ENCODE data around the gene MS4A2.
"Not testable (repeated sequence)": the region's sequence is repeated elsewhere in the genome, so short reads cannot be mapped to it uniquely, and the experiment has no call there.

MS4A2 gene

DNA sequence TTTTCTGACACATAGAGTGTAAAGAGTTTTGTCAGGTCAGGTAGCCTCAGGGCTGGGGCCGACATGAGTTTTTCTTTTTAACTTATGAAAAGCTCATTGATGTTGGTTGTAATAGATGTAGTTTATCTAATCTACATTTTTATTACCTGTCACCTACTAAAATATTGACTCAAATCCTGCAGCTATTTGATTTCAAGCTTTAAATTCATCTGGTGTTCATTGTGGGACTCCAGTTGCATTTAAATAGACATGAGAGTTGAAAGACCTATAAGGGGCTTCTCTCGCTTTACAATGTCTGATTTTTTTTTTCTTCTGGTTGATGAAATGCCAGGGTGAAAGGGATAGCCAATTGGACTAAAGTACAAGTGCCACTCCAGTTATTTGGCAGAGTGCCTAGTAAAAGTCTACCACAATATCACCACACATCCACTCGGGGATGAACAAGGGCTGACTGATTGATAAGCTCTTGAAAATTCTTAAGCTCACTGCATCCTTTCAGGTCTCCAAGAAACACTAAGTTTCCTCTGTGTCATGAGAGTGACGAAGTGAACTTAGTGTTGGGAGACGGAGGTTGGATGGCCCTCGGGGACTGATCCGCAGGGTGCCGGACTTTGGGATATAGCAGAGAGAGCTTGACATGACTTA, 16.1 kb downstream of the MS4A2 start:
- not testable (repeated sequence) for DNase-seq

DNA sequence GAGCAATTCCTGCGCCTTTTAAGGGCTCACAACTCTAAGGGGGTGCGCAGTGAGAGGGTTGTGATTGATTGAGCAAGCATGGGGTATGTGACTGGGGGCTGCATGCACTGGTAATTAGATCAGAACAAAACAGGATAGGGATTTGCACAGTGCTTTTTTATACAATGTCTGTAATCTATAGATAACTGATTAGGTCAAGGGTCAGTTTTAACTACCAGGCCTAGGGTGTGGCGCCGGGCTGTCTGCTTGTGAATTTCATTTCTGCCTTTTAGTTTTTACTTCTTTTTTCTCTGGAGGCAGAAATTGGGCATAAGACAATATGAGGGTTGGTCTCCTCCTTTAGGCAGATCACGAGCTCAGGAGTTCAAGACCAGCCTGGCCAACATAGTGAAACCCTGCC, 20.2 kb downstream of the MS4A2 start:
- DNase-seq = not testable (repeated sequence)

DNA sequence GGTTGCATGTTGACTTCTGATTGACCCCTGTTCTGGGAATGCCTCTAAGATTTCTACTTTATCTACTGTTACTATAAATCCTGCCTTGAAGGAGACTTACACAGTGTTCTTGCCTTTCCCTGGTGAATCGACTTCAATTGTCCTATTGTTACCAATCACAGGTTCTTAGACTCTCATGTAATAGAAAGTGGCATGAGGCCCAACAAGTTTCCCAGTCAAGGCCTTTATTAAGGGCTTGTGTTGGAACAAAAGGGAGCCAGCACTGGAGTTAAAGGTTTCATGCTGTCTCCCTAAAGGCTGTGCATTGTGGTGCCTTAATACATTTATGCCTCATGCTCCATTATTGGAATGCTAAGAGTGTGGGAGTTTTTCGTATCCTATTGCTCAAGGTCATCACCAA, 23.3 kb downstream of the MS4A2 start:
- DNase-seq = no peak

DNA sequence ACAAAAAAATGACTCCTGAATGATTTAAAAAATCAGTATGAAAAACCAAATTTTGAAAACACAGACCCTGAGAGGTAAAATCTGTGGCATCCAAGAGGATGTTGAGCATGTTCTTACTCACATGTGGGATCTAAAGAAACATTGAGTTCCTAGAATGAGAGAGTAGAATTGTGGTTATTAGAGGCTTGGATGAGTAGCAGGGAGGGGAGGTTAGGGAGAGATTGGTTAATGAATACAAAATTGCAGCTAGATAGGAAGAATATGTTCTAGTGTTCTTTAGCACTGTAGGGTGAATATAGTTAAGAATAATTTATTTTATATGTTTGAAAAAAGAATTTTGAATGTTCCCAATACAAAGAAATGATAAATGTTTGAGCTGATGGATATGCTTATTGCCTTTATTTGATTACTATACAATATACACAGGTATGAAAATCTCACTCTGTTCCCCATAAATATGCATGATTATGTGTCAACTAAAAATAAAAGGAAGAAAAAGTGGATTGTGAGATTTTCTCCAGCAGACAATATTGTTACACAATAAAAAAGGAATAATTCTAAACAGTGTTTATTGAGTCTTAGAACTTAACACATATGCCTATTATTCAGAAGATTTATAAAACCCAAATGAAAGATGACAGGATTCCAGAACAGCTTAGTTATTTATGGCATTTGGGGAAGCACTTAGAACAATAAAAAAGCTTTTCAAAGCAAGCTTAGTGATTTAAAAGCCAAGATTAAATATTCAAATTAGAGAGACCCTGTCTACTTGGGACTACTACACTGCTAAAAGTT, 28.7 kb downstream of the MS4A2 start:
- DNase-seq = no peak

DNA sequence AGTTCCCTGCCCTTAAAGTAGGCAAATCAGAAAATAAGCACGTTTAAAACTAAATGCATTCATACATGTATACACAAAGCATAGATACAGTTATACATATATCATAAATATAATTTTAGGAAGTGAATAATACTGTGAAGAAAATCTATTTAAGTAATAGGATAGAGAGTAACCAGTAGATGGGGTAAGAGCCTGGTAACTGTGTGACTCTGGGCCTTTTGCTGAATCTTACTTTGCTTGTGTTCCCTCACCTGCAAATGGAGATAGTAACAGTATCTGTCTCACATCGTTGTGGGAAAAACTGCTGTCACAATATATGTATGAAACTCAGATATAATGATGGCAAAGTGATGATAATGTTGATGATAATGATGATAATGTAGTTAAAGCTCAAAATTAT, 29.9 kb downstream of the MS4A2 start:
- DNase-seq = no peak

DNA sequence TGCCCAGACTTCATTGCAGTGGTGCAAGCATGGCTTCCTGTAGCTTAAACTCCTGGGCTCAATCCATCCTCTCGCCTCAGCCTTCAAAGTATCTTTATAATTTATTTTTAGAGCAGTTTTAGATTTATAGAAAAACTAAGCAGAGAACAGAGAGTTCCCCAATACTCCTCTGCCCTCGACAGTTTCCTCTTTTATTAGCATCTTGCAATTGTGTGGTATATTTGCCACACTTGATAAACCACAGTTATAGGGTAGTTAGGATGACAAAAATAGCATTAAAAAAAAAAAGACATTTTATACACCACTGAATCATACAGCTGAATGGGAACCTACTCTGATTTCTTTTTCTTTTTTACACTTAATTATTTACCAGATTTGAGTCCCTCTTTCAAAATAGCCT, 31.2 kb downstream of the MS4A2 start:
- DNase-seq = no peak

DNA sequence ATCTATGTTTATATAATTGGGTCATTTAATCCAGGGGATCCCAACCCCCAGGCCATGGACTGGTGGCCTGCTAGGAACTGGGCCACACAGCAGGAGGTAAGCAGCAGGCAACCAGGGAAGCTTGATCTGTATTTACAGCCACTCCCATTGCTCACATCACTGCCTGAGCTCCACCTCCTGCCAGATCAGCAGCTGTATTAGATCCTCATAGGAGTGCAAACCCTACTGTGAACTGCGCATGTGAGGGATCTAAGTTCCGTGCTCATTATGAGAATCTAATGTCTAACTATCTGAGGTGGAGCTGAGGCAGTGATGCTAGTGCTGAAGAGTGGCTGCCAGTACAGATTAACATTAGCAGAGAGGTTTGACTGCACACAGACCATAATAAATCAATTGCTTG, 32.8 kb downstream of the MS4A2 start:
- no peak for DNase-seq

DNA sequence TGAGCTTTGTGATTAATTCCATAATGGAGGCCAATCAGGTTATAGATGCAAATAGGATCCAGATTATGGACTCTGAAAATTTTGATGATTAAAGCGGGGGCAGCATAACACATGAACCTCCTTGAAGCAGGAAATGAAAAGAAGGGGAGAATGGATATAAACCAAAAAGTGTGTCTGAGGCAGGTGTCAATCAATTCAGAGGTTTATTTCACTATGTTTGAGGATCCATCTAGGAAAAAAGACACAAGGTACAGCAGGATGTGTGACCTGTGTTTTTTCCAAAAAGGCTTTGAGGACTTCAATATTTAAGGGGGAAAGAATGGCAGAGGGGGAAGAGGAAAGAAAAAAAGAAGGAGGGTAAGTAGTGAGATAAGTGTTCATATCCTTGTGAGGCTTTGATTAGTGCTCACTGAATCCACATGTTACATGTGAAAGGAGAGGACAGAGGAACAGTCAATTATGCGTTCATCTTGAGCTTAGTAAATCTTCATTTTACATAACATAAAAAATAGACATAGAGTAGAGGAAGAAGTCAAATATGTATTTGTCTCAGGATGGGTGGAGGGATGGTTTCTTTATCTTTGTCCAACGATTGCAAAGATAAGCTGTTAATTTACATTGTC, 34.1 kb downstream of the MS4A2 start:
- no peak for DNase-seq

DNA sequence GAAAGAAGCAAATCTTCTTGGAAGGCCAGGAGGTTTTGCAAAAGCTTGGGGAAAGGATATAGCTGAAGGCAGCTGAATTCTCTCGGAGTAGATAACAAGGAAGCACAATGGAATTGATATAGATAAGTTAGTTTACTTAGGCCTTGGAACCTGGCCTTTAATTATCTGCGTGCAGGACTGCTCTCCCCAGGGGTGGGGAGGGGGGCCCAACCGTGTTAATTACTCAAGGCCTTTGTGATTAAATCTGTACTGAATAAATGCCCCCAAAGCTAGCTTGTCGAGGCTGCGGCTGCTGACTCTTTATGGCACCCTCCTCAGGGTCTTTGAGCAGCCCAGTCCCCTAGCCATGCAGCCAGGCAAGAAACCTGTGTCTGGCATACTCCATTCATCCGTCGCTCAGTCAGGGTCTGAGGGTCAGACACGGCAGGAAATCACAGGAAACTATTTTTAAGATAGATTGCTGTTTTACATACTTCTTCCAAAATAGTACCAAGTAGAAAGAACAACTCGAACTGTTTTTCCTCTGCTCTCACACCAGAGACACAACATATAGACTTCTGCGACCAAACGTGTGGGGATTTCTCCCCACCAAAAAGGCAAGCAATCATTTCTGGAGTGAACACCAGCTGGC, 36.5 kb downstream of the MS4A2 start:
- DNase-seq = no peak

DNA sequence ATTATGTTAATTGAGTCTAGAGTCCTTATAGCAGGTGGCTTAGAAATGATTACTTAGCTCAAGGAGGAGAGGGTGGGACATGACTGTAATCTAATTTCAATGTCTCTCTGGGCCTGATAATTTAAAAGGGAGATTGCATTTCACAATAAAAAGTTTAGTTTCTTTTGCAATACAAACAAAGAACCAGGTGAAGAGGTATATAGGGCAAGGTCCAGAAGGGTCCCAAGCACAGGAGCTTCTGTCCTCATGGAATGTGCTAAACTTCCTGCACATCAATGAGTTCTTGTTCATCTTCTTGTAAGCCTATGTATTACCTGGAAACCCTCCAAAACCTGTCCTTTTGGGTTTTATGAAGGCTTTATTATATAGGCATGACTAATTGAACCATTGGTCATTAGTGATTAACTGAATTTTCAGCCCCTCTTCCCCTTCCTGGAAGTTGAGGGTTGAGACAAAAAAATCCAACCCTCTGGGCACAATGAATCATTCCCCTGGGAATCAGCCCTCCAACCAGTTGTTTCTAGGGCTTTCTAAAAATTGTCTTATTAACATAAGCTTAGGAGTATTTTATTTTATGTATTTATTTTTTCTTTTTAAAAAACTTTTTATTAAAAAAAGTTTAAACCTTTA, 37.6 kb downstream of the MS4A2 start:
- no peak for DNase-seq

DNA sequence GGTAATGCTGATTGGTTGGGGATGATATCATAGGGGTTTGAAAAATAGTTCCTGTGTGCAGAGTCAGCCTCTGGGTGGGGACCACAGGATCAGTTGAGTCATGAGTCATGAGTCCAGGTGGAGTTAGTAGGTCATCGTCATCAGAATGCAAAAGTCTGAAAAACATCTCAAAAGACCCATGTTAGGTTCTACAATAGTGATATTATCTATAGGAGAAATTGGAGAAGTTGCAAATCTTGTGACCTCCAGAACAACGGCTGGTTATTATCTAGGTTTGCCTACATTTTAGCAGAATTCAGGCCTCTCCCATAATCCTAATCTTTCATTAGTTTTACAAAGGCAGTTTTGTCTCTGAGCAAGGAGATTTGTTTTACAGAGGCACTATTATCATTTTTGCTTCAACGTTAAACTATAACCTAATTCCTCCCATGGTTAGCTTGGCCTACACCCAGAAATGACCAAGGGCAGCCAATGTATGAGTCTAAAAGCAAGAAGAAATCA, 38.9 kb downstream of the MS4A2 start:
- no peak for DNase-seq

DNA sequence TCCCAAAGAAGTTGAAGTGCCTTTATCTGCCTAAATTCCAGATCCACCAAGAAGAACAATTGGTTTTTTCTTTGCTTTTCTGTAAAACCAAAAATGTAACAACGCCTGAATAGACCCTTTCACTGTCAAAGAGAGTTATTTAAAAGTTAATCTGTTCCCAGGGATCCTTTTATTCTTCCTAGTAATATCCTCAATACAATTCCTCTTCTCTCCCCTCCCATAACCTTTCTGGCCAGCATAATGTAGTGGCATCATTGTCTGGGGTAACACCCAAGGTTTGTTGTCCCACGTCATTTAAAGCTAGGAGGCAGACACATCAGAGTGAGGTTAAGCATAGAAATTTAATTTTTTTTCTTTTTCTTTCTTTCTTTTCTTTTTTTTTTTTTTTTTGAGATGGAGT, 39.9 kb downstream of the MS4A2 start:
- no peak for DNase-seq

DNA sequence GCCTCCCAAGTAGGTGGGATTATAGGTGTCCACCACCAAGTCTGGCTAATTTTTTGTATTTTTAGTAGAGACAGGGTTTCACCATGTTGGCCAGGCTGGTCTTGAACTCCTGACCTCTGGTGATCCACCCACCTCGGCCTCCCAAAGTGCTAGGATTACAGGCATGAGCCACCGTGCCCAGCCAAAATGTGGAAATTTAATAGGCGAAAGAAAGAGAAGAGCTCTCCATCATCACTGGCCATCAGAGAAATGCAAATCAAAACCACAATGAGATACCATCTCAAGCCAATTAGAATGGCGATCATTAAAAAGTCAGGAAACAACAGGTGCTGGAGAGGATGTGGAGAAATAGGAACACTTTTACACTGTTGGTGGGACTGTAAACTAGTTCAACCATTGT, 40.4 kb downstream of the MS4A2 start:
- not testable (repeated sequence) for DNase-seq

DNA sequence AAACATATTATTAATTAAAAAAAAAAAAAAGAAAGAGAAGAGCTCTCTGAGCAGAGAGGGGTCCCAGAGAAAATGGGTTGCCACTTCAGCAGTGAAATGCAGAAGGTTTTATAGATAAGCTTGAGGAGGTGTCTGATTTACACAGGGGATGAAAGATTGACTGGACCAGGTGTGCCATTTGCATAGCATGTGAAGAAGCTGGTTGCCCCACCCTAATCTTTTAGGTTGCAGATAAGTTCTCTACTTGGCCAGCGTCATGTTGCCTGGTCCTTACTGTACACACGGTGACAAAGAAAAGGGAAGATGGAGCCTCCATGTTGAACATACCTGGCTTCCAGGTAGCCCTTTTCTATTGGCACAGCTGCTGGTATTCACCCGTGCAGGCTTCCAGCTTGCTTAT, 41.4 kb downstream of the MS4A2 start:
- no peak for DNase-seq

DNA sequence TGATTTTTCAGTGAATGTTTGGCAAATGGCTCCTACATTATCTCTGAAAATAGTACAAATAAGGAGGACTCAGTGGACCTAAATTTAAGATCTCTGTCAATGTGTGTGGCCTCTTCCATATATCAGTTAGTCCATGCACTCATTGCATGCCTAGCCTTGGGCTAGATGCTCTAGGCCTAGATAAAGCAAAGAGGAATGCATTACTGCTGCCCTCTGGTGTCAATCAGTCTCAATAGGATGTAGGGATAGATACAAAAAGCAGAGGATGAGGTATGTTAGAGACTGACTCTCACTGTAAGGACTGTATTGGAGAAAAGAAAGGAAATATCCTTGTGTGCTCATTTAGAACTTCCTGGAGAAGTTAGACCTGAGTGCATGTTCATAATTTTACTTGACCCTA, 42.0 kb downstream of the MS4A2 start:
- DNase-seq = no peak

DNA sequence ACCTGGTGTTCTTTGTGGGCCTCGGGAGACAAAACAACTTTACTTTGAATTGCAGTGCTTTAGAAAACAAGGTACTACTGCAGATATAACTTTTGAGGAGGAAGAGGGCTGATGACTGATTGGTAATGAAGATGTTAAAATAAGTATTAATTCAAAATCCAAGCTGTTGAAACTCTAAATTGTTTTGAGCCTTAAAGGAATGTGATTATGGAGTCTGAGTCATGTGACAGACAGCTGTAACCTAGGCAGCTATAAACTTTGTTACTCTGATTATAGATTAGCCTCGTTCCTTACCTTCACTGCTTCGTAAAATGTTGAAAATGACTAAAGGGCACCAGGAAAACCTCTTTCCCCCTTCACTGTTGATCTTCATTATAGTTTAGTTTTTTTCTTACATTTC, 43.4 kb downstream of the MS4A2 start:
- DNase-seq = no peak

DNA sequence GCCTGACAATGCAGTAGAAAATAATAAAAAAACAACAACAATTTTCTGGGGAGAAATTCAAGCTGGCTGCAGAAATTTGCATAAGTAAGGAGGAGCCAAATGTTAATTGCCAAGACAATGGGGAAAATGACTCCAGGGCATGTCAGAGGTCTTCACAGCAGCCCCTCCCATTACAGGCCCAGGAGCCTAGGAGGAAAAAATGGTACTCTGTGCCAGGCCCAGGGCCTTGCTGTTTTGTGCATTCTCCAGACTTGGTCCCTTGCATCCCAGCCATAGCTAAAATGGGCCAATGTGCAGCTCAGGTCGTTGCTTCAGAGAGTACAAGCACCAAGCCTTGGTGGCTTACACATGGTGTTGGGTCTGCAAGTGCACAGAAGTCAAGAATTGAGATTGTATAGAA, 45.5 kb downstream of the MS4A2 start:
- no peak for DNase-seq

DNA sequence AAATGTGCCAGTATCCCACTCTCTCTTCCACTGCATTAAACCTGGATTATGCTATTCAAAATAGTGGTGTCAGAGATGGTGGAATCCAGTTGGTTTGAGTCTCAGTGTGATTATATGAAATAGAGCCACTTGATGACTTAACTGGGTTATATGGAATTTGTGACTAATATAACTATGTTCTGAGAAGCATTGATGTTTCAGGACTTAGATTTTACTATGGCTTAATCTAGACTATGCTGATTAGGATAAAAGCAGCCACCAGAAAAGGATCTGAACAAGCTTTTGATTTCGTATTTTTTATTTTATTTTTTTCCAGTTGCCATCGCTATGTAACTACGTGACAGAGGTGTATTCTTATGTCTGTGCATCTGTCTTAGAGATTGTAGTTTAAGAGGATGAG, 55.3 kb downstream of the MS4A2 start:
- DNase-seq = no peak

DNA sequence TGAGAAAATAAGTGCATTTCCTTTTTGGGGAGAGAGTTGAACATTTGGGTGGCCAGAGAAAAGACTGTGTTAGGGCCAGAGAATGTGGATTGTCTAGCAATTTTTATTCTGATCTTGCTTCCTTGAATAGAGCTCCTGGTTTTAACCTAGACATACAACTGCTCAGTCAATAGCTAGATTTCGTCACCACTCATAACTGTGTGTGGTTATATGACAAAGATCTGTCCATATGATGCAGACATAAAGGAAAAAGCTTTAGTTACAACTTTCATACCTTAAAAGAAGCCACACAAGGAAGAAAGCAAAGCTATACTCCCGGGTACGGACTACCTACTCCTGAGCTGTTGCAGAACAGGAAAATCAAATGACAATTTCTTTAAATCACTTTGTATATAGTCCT, 57.2 kb downstream of the MS4A2 start:
- no peak for DNase-seq
